Calu3 (cell line): ENCODE measurements around the gene FABP7. TPM values are rescaled to one million over a fixed set of nuclear protein-coding genes. Genes with fewer than 3 reads are reported as not detected.

Experiments used
- BruUV-seq: library from RNA; stranded (reverse); fragments of 400-500 nt; replicated peaks from 2 replicates; lab custom pipeline; 2021; lab: Mats Ljungman, UMichigan
- CTCF ChIA-PET: fragments of 300-600 bp; sonication (Branson Sonifier 250); formaldehyde crosslinking; loops from one replicate; lab custom pipeline; 2022; ENCODE audit warnings: antibody characterized with exemption; lab: Charles Lee
- DNase-seq: peaks from one replicate; pipeline ENCODE4 v3.0.0; 2022
- H3K27ac Mint-ChIP-seq: one replicate; pipeline ENCODE4 v1.8.0; 2022; ENCODE audit warnings: mixed read lengths; ENCODE audit not compliant: unreplicated experiment
- H3K27me3 Mint-ChIP-seq: one replicate; pipeline ENCODE4 v1.8.0; 2022; ENCODE audit warnings: mixed read lengths; ENCODE audit not compliant: unreplicated experiment
- H3K36me3 Mint-ChIP-seq: one replicate; pipeline ENCODE4 v1.8.0; 2022; ENCODE audit warnings: mild to moderate bottlenecking, moderate library complexity, mixed read lengths; ENCODE audit not compliant: insufficient read depth, unreplicated experiment
- H3K4me1 Mint-ChIP-seq: one replicate; pipeline ENCODE4 v1.8.0; 2022; ENCODE audit warnings: mild to moderate bottlenecking, low read depth, mixed read lengths; ENCODE audit not compliant: unreplicated experiment
- H3K4me3 Mint-ChIP-seq: one replicate; pipeline ENCODE4 v1.8.0; 2022; ENCODE audit warnings: mild to moderate bottlenecking, low read depth, moderate library complexity, mixed read lengths; ENCODE audit not compliant: unreplicated experiment
- H3K9me3 Mint-ChIP-seq: one replicate; pipeline ENCODE4 v1.8.0; 2022; ENCODE audit warnings: low read depth, mixed read lengths; ENCODE audit not compliant: unreplicated experiment
- intact Hi-C: fragments of 100-400 bp; cut with micrococcal nuclease; formaldehyde crosslinking; loops from one replicate; pipeline ENCODE4 v1.10.0; 2022; ENCODE audit not compliant: unreplicated experiment
- total RNA-seq: library from RNA; stranded (reverse); gene quantifications from 2 replicates; pipeline ENCODE4 v1.2.3, GENCODE V29; 2022
- TF ChIP-seq, protein P1 (sequence below): fragments of 200-600 bp; IDR thresholded peaks from one replicate; pipeline ENCODE4 v1.8.0; 2022; ENCODE audit warnings: antibody characterized with exemption; ENCODE audit not compliant: unreplicated experiment

The FABP7 gene
- total RNA-seq, 1 experiment from 2014 or later = not detected

DNA sequence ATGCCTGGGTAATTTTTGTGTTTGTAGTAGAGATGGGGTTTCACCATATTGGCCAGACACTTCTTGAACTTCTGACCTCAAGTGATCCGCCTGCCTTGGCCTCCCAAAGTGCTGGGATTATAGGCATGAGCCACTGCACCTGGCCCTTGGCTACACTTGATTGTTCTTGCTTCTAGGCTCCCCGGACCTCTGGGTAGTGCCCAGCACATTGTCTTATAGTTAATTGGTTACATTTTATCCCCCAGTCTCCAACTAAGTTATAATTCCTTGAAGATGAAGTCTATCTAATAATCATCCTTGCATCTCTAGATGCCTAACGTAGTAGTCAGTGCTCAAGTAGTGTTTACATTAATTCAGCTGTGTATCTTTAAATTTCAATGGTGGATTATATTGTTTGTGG lies 21.4 kb downstream of the FABP7 start:
- Mint-ChIP-seq H3K36me3 (no peaks in the 10 kb centered on the region), H3K27me3 (no peaks in the 10 kb centered on the region), H3K27ac (no peak overlapping the region), H3K4me3 (no peak overlapping the region), H3K9me3 (no peaks in the 10 kb centered on the region), H3K4me1 (peaks cover 10% of the 10 kb centered on the region)
- intact Hi-C loops = no loop called here
- TF ChIP-seq, protein P1, sequence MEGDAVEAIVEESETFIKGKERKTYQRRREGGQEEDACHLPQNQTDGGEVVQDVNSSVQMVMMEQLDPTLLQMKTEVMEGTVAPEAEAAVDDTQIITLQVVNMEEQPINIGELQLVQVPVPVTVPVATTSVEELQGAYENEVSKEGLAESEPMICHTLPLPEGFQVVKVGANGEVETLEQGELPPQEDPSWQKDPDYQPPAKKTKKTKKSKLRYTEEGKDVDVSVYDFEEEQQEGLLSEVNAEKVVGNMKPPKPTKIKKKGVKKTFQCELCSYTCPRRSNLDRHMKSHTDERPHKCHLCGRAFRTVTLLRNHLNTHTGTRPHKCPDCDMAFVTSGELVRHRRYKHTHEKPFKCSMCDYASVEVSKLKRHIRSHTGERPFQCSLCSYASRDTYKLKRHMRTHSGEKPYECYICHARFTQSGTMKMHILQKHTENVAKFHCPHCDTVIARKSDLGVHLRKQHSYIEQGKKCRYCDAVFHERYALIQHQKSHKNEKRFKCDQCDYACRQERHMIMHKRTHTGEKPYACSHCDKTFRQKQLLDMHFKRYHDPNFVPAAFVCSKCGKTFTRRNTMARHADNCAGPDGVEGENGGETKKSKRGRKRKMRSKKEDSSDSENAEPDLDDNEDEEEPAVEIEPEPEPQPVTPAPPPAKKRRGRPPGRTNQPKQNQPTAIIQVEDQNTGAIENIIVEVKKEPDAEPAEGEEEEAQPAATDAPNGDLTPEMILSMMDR = no peak
- DNase-seq = no peak
- CTCF ChIA-PET = no interaction called here
- BruUV-seq = no TSS peak

DNA sequence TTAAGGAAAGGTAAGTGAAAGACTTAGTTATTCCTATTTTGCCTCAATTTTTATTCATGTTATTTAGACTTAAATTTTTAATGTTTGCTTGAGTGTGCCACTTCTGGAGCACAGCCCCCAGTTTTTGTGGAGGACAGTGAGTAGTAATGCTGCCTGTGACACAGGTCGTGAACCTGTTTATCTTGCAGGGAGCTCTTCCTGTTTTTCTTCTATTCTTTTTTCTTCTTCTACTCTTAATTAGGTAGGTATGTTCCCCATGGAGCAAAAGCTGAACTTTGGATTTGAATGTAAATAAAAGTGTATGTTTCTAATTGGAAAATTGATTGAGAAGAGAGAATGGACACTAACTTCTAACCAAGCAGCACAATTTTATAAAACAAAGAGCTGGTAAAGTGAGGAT lies 21.9 kb downstream of the FABP7 start:
- Mint-ChIP-seq H3K27me3 (no peaks in the 10 kb centered on the region), H3K4me1 (peaks cover 10% of the 10 kb centered on the region), H3K9me3 (no peaks in the 10 kb centered on the region), H3K36me3 (no peaks in the 10 kb centered on the region), H3K27ac (no peak overlapping the region), H3K4me3 (no peak overlapping the region)
- BruUV-seq = no TSS peak
- CTCF ChIA-PET = interaction anchor here (0.7 kb wide), 1 partner anchor 76 kb away, joined by 3 read pairs; no protein-coding TSS in a partner anchor
- TF ChIP-seq, protein P1 = no peak
- no peak for DNase-seq
- intact Hi-C loops = no loop called here

DNA sequence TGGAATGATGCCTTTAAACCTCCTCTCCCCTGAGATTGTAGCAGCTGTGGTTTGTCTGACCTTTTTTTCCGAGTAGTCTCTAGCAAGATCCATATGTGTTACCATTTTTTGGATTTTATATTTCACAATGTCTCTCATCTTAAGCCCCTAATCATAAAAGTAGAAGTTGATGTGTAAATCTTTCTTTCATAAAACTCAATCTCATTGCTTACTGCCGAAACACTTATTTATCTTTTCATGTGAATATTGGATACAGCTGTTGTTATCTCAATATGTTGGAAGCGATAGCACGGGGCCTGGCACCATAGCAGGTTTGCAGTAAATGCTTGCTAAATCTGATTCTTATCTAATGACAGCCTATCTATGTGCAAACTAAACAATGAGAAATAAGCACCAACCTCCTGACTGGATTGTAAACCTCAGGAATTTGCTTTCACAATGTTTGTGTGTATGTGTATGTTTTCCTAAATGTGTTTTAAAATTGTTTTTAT lies 23.7 kb downstream of the FABP7 start:
- TF ChIP-seq, protein P1 = no peak
- Mint-ChIP-seq H3K27me3 (no peaks in the 10 kb centered on the region), H3K27ac (no peak overlapping the region), H3K36me3 (no peaks in the 10 kb centered on the region), H3K9me3 (no peaks in the 10 kb centered on the region), H3K4me3 (no peak overlapping the region), H3K4me1 (peaks cover 3% of the 10 kb centered on the region)
- DNase-seq = no peak
- no TSS peak for BruUV-seq
- CTCF ChIA-PET = interaction anchor here (1.3 kb wide), 1 partner anchor 14 kb away, joined by 3 read pairs; the partner anchor contains the start of gene SMPDL3A
- intact Hi-C loops = no loop called here

DNA sequence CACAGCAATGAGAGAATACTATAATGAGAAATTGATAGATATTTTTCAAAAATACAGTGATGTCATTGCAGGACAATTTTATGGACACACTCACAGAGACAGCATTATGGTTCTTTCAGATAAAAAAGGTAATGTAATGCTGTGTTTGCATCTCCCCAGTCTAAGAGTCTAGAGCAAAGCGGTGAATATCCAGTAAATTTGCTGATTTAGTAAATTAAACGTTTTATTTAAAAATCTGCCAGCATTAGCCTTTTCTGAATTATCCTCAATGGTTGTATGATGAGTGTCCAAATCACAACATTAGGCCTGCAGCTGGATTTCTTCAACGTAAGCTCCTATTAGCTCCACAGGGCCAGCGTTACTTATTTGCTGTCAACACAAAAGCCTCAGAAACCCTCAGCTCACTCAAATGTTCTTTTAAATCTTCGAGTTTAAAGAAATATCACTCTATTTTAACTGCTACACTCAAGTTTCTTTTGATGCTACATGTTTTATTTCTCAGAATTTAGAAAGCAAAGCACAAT lies 25.5 kb downstream of the FABP7 start:
- no peaks in the 10 kb centered on the region for H3K27me3 Mint-ChIP-seq
- CTCF ChIA-PET = no interaction called here
- no peak overlapping the region for H3K27ac Mint-ChIP-seq
- TF ChIP-seq, protein P1 = no peak
- no peaks in the 10 kb centered on the region for H3K36me3 Mint-ChIP-seq
- no TSS peak for BruUV-seq
- no peaks in the 10 kb centered on the region for H3K9me3 Mint-ChIP-seq
- no peaks in the 10 kb centered on the region for H3K4me1 Mint-ChIP-seq
- no peak overlapping the region for H3K4me3 Mint-ChIP-seq
- DNase-seq = no peak
- intact Hi-C loops = no loop called here
